Stimulated activated CD4-positive, alpha-beta T cell treated with anti-CD3 and anti-CD28 coated beads, Interleukin-12 subunit alpha, Interleukin-12 subunit beta, amount 100 ng/mL, for 24 hours (primary cell): ENCODE data around the gene FAM76B.
"Not testable (repeated sequence)": the region's sequence is repeated elsewhere in the genome, so short reads cannot be mapped to it uniquely, and the experiment has no call there.

Source experiments
- DNase-seq, 2 experiments: peaks; one replicate each; pipeline ENCODE4 v3.0.0-alpha.2; 2020; ENCODE audit warnings: low read depth in 2 of 2

The FAM76B gene

DNA sequence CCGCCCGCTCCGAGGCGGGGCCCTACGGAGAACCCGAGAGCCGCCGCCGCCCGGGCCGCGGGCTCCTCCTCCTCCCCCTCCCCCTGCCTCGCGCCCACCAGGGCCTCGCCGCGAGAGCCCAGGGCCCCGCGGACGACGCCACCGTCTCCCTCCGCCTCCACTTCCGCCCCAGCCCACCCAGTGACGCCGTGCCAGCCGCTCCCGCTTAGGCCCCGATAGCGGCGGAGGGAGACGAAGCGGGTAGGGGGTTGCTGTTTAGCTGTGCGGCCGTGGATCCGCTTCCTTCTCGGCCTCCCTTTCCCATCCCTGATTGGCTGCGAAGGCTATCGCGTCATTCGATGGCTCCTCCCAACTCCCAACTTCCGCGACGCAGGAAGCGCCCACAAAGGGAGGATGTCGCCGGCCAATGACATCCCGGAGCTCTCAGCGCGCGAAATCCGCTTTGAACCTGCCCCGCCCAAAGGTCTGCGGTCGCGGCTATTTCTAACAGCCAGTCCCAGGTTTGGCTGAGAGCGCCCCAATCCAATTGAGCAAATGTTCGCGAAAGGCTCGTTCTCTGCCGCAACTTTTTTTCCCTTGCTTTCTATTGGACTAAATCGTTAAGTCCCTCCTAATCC lies at the start of gene FAM76B:
FAM76B (minus strand) TSS at position 277 of the 617 bp plus-strand sequence. CDS start 304 bp downstream, outside the sequence.
- DNase-seq, result peak; percentile 92

- DNase-seq, result peak; percentile 22 to 28
Observed at GRCh38 chr11:95835768-95836488, 46.3 kb upstream of the FAM76B start.

DNA sequence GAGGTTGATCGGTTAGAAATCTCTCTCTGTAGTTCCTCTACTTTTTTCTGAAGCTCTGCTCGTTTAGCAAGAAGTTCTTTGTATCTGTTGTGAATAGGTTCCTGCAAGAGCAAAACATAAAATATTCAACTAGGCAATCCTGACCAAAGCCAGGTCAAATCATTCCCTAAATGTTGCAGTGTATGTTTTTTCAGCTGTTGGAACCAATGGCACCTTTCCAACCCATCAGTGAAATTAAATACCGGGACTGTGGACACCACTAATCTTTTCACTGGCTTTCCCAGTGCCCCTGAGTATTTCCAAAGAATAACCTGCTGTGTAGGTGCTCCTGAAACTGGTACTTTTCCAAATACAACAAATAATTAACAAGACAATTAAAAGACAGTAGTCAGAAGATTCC lies 45.8 kb upstream of the FAM76B start:
- DNase-seq, result no peak

GRCh38 chr11:95833378-95833777 lies 43.8 kb upstream of the FAM76B start:
- DNase-seq, result no peak

GRCh38 chr11:95832763-95833162 lies 43.2 kb upstream of the FAM76B start:
- DNase-seq, result no peak

GRCh38 chr11:95831198-95831883 lies 41.8 kb upstream of the FAM76B start:
- DNase-seq, result no peak

DNA sequence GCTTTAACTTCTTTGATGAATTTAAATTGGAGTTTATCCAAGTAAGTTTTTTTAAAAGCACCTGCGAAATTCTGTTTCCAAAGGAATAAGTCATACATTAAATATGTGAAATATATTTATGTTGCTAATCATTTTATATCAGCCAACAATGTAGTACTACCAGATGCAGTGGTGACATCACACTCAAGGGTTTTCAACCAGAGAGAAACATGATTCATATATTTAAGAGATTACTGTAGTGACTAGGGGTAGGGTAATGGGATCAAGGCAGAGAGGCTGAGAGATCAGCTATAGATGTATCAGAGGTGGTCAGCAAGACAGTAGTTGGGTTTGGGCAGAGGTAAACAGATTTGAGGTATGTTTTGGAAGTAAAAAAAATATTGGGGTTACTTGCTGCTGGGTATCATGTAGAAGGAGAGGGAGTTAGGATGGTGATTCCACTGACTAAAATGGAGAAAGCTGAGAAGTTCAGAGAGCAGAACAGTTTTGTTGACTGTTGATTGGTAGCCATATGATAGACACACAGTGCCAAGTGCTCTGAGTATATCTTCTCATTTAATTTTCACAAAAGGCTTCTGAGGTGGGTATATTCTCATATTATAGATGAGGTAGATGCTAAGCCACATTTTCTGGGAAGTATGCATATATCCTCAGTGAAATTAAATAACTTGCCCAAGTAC lies 40.1 kb upstream of the FAM76B start:
- DNase-seq, result no peak

DNA sequence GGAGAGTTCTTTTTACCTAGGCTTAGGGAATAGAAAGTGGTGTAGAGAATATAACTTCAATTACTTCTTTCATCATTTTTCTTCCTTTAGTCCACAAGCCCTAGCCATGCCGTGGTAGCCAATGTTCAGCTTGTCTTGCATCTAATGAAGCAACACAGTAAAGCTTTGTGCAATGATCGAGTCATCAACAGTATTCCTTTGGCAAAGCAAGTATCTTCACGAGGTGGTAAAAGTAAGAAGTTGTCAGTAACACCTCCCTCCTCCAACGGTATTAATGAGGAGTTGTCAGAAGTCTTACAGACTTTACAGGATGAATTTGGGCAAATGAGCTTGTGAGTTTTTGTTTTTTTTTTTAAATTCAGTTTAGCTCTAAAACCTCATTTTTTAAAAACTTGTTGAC lies 38.1 kb upstream of the FAM76B start:
- DNase-seq, result no peak

DNA sequence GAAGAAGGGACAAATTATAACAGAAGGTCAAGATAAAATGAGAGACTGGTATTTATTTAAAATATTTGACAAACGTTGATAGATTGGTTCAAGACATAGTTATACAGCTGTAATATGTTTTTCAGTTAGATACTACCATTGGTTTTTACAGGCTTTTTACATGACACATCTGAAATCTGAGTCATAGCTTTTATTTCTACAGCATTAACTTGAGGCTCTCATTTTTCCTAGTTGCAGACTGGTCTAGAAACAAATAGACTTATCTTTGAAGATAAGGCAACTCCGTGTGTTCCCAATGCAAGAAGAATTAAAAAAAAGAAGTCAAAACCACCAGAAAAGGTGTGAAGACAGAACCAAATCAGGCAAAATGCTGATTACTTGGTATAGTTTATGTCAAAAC lies 32.1 kb upstream of the FAM76B start:
- no peak for DNase-seq

- no peak for DNase-seq
Observed at GRCh38 chr11:95816037-95816436, 26.5 kb upstream of the FAM76B start.

DNA sequence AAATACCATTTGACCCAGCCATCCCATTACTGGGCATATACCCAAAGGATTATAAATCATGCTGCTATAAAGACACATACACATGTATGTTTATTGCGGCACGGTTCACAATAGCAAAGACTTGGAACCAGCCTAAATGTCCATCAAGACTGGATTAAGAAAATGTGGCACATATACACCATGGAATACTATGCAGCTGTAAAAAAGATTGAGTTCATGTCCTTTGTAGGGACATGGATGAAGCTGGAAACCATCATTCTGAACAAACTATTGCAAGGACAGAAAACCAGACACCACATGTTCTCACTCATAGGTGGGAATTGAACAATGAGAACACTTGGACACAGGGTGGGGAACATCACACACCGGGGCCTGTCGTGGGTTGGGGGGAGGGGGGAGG lies 21.5 kb upstream of the FAM76B start:
- DNase-seq, result not testable (repeated sequence)

GRCh38 chr11:95806464-95806863 lies 16.9 kb upstream of the FAM76B start:
- not testable (repeated sequence) for DNase-seq

GRCh38 chr11:95805869-95806268 lies 16.3 kb upstream of the FAM76B start:
- no peak for DNase-seq

DNA sequence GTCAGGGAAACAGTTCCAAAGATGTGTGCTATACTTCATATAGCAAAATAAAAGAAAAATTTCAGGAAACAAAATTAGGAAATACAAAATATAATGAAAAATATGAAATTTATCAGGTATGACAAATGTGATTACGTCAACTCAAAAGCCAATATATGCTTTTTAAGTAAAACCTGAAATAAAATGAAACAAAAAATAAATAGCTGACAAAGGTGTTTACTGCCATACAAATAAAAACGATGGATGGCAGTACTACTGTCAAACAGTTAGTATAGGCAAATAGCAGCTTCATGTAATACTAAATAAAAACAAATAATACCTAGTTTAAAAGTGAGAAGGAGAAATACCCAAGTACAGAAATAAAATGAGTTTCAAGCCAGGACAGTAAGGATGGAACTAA lies 14.4 kb upstream of the FAM76B start:
- no peak for DNase-seq

DNA sequence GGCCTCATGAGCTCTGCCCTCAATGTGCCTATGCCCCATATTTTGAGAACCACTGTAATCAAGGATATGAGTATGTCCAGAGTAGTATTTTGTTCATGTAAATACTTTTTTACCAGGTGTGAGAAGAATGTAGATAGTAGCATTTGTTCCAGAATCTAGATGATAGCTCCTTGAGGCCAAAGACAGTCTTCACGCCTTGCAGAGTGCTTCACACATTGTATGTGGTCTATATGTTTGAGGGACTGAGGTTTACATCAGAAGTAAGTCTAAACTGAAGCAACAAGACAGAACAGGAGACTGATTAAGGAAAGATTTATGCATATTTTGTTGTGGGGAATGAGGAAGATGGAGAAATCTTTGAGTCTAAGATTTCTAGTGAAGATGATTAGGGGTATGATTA lies 13.2 kb upstream of the FAM76B start:
- DNase-seq, result no peak

- DNase-seq, result no peak
Observed at GRCh38 chr11:95800438-95800837, 10.9 kb upstream of the FAM76B start.

DNA sequence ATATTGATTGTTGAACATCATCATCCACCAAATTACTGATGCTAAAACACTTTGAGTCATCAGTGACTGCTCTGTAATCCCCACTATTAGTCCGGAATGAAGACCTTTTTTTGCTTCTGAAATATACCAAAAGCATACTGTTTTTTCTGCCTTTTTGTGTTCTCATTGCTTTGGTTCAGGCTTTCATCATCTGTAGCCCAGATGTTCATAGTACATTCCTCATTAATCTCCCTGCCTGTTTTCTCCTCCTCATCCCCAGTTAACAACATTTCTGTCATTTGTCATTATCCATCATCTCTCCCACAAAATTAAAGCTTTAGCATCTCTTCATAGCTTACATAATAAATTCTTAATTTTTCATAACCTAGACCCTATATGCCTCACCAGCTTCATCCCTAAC lies 10.0 kb upstream of the FAM76B start:
- DNase-seq, result no peak

- no peak for DNase-seq
Observed at GRCh38 chr11:95796501-95796900, 6.9 kb upstream of the FAM76B start.

GRCh38 chr11:95795627-95796295 lies 6.2 kb upstream of the FAM76B start:
- DNase-seq, result no peak

GRCh38 chr11:95794086-95794485 lies 4.5 kb upstream of the FAM76B start:
- DNase-seq, result no peak

- no peak for DNase-seq
Observed at GRCh38 chr11:95793116-95793515, 3.5 kb upstream of the FAM76B start.

DNA sequence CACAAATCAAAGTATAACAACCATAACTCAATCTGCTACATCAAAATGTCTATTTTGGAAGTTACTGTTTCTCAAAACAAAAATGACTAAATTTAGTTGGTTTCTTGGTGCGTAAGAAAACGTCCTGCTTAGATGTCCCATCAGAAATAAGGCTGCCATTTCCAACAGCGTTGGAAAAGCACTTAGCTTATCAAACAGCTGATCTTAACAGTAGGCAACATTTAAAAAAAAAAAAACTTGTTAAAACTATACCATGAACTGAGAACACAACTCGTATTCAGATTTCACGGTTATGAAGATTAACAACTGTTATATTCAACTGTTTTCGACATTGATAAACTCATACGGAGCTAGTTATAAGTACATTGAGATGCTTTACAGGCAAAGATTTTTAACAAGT lies 3.1 kb upstream of the FAM76B start:
- DNase-seq, result no peak
